ENCODE data around the gene COQ9.

DNA sequence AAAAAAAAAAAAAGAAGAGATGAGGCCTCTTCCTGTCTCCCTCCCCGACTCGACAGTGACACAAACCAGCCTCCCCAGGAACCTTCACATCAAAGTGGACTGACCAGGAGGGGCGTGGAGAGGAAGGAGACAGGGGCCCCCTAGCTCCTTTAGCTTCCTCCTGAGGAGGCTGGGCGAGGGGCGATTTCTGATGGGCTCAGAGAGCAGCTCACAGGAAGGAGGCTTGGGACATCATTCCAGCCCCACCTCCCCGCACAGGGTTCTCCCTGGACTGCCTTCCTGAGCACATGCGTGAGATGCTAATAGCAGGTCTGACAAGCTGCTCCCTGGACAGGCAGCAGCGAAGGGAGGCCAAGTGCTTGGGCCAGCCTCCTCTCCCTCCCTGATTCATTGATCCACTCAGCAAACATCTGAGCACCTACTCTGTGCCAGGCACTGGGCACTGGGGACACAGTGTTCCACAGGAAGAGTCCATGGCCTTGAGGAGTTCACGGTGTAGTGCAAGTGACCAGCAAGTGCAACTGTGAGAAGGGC lies 53.4 kb downstream of the COQ9 start:
- TF ChIP-seq POLR2A (IDR thresholded peaks at IDR 0.05; ENCODE audit: low read depth, low read length): no peak
- TF ChIP-seq TAF1 (IDR thresholded peaks at IDR 0.05; ENCODE audit: borderline replicate concordance, low read depth, low read length): no peak
- TF ChIP-seq POLR2AphosphoS5 (IDR thresholded peaks at IDR 0.05; ENCODE audit: low read depth, low read length): no peak
